ENCODE measurements around the gene FERMT1.

DNA sequence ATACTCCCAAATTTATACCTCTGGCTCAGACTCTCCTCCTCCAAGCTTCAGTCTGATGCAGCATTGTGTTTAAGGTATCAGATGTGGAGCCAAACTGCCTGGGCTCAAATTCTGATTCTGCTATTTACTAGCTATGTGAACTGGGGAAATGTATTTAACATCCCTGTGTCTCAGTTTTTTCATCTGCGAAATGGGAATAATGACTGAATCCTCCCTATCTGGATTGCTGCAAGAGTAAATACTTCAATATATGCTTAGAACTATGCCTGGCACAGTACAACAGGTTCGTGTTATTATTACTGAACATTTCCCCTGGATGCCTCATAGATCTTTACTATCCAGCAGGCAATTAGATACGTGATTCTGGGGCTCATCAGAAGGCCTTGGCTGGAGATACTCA is 74.4 kb downstream of the FERMT1 start:
- TF ChIP-seq, protein P1, sequence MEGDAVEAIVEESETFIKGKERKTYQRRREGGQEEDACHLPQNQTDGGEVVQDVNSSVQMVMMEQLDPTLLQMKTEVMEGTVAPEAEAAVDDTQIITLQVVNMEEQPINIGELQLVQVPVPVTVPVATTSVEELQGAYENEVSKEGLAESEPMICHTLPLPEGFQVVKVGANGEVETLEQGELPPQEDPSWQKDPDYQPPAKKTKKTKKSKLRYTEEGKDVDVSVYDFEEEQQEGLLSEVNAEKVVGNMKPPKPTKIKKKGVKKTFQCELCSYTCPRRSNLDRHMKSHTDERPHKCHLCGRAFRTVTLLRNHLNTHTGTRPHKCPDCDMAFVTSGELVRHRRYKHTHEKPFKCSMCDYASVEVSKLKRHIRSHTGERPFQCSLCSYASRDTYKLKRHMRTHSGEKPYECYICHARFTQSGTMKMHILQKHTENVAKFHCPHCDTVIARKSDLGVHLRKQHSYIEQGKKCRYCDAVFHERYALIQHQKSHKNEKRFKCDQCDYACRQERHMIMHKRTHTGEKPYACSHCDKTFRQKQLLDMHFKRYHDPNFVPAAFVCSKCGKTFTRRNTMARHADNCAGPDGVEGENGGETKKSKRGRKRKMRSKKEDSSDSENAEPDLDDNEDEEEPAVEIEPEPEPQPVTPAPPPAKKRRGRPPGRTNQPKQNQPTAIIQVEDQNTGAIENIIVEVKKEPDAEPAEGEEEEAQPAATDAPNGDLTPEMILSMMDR (conservative IDR thresholded peaks at IDR 0.05; ENCODE audit: low read length): no peak
- no peak for TF ChIP-seq EZH2phosphoT487 (IDR thresholded peaks at IDR 0.05; ENCODE audit: borderline replicate concordance, low read depth, low read length)
